Spleen (tissue), 11 donors: ENCODE data around the gene GNG4. TPM values are rescaled to one million over a fixed set of nuclear protein-coding genes. Genes with fewer than 3 reads are reported as not detected.

ENCODE experiments used
- DNase-seq: peaks from one replicate; pipeline ENCODE4 v3.0.0-alpha.2; 2020
- H3K27ac ChIP-seq, 8 donors: fragments of 200-600 bp; sonication (generic) in 7 of 8; 1 replicate in 4 of 8; 2 replicates in 4 of 8; pipeline versions ENCODE4 v1.5.0 to v1.8.0; 2016 to 2021; ENCODE audit warnings: inconsistent platforms in 4 of 8, mild to moderate bottlenecking in 4 of 8, moderate library complexity in 1 of 8
- H3K27me3 ChIP-seq, 7 donors: fragments of 200-600 bp; sonication (generic) in 6 of 7; replicated peaks in 1 of 7; 1 replicate in 4 of 7; 2 replicates in 3 of 7; pipeline versions ENCODE4 v1.5.0 to v1.8.0; 2016 to 2021; ENCODE audit warnings: inconsistent platforms in 3 of 7, mild to moderate bottlenecking in 1 of 7
- H3K36me3 ChIP-seq, 6 donors: fragments of 200-600 bp; sonication (generic) in 5 of 6; 1 replicate in 4 of 6; 2 replicates in 2 of 6; pipeline versions ENCODE4 v1.5.0 to v1.8.0; 2016 to 2021; ENCODE audit warnings: inconsistent platforms in 2 of 6
- H3K4me1 ChIP-seq, 6 donors: fragments of 200-600 bp; sonication (generic) in 5 of 6; 1 replicate in 3 of 6; 2 replicates in 3 of 6; pipeline versions ENCODE4 v1.5.0 to v1.8.0; 2016 to 2021; ENCODE audit warnings: inconsistent platforms in 3 of 6
- H3K4me3 ChIP-seq, 8 donors: fragments of 200-600 bp; sonication (generic) in 7 of 8; 1 replicate in 4 of 8; 2 replicates in 4 of 8; pipeline versions ENCODE4 v1.5.0 to v1.8.0; 2016 to 2021; ENCODE audit warnings: inconsistent platforms in 4 of 8, mild to moderate bottlenecking in 4 of 8, moderate library complexity in 2 of 8
- H3K9me3 ChIP-seq, 8 donors: fragments of 200-600 bp; sonication (generic) in 7 of 8; 1 replicate in 4 of 8; 2 replicates in 4 of 8; pipeline versions ENCODE4 v1.5.0 to v1.8.0; 2016 to 2021; ENCODE audit warnings: inconsistent platforms in 4 of 8
- CTCF ChIP-seq, 11 experiments: fragments of 200-600 bp in 7 of 11; fragments of 450-650 bp in 4 of 11; sonication (generic) in 4 of 11; IDR thresholded peaks in 8 of 11; conservative IDR thresholded peaks in 3 of 11; 1 replicate in 7 of 11; 2 replicates in 4 of 11; pipeline versions ENCODE4 v1.4.0 to v1.8.0; 2016 to 2021; ENCODE audit warnings: antibody characterized with exemption in 11 of 11, inconsistent platforms in 4 of 11, mild to moderate bottlenecking in 1 of 11
- POLR2A ChIP-seq, 3 donors: fragments of 450-650 bp; IDR thresholded peaks; one replicate each; pipeline ENCODE4 v1.5.1; 2017; ENCODE audit warnings: antibody characterized with exemption in 3 of 3, mild to moderate bottlenecking in 1 of 3
- POLR2AphosphoS5 ChIP-seq, 3 donors: sonication (generic); formaldehyde crosslinking; IDR thresholded peaks; one replicate each; pipeline ENCODE4 v1.5.1; 2017; ENCODE audit warnings: antibody characterized with exemption in 3 of 3
- WGBS, 5 donors: extraction: QIAGEN DNeasy Blood & Tissue Kit in 3 of 5; methylation state at CpG; one replicate each; pipeline versions ENCODE4 v1.1.5 to v1.1.7; 2013 to 2018; 5-methylcytosine and 5-hydroxymethylcytosine counted together
- intact Hi-C: fragments of 100-400 bp; cut with DNase I; formaldehyde crosslinking; loops from one replicate; pipeline ENCODE4 v1.15.0; 2023; ENCODE audit warnings: low total_unique reads
- polyA plus RNA-seq, 3 donors: library from polyadenylated mRNA; stranded (reverse); fragments of 200-250 nt; gene quantifications; one replicate each; pipeline ENCODE4 v1.2.1, GENCODE V29; 2013
- total RNA-seq, 7 donors: library from RNA; depleted of rRNA in 3 of 7; stranded (reverse); fragments of >200 nt in 3 of 7; fragmentation: NEBNext Ultra II Directional in 4 of 7; extraction: Animal tissue kit (Norgen Biotek cat#: 25700) in 4 of 7; gene quantifications; one replicate each; pipeline versions ENCODE4 v1.1.0 to v1.2.1, GENCODE V29; 2016 to 2021
- donor health status: healthy with polysubstance abuse.
- donor health status: DM: no; HTN: no; CAD: no; lungs with moderate emphysema.
- donor health status: DM: no; HTN: no; CAD: no.
- donor health status: Bipolar disorder and iron deficiency.
- donor health status: healthy.
- donor health status: DM: no; HTN: no; CAD: no.
- donor health status: DM: yes; HTN: yes; CAD: no.

The GNG4 gene
- total and polyA plus RNA-seq, 10 donors: 0.13 to 0.65 (median 0.18) TPM; not detected in 6

GRCh38 chr1:235608278-235608677 lies 41.3 kb downstream of the GNG4 start:
- H3K4me3 ChIP-seq: no peak overlapping the region
- no peaks in the 10 kb centered on the region for H3K27me3 ChIP-seq
- intact Hi-C loops: loop anchor here (10.0 kb wide), 1 partner anchor 93 kb away; no protein-coding TSS in a partner anchor
- H3K36me3 ChIP-seq: no peaks in the 10 kb centered on the region
- no peak for TF ChIP-seq POLR2AphosphoS5 (IDR thresholded peaks at IDR 0.05)
- TF ChIP-seq CTCF (IDR thresholded peaks at IDR 0.05 in 8 of 11, conservative IDR thresholded peaks at IDR 0.05 in 3 of 11): no peak
- no peak for TF ChIP-seq POLR2A (IDR thresholded peaks at IDR 0.05)
- peaks cover 0 to 3% (median 0%) of the 10 kb centered on the region in 6 donors for H3K4me1 ChIP-seq
- no peak overlapping the region for H3K27ac ChIP-seq
- no peaks in the 10 kb centered on the region for H3K9me3 ChIP-seq
- 45 to 57% (median 47%) methylated on average over 3 of the region's 3 CpGs for WGBS, 5 donors
- no peak for DNase-seq

DNA sequence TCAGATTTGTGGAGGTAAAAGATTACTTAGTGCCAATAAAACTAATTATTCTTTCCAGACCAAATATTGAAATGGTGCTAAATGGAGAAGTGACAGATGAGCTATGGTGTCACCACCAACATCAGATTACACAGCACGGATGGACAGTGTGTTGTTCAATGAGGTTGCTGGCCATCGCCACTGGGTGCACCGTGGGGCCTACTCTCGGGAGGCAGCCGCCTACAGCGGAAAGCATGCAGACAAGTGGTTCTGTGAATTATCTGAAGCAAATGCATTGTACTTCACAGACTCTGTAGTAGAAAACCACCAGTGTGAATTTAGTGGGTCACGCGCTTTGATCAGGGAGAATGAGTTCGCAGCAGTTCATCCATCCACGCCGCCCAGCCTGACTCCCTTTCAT lies 42.3 kb downstream of the GNG4 start:
- H3K27me3 ChIP-seq: no peaks in the 10 kb centered on the region
- no peaks in the 10 kb centered on the region for H3K36me3 ChIP-seq
- TF ChIP-seq POLR2A (IDR thresholded peaks at IDR 0.05) (no peak), POLR2AphosphoS5 (IDR thresholded peaks at IDR 0.05) (no peak), CTCF (IDR thresholded peaks at IDR 0.05 in 8 of 11, conservative IDR thresholded peaks at IDR 0.05 in 3 of 11) (no peak)
- peaks cover 0 to 3% (median 0%) of the 10 kb centered on the region in 6 donors for H3K4me1 ChIP-seq
- WGBS, 5 donors: 86 to 91% (median 89%) methylated on average over 11 of the region's 11 CpGs
- H3K9me3 ChIP-seq: no peaks in the 10 kb centered on the region
- H3K4me3 ChIP-seq: no peak overlapping the region
- intact Hi-C loops: loop anchor here (10.0 kb wide), 1 partner anchor 92 kb away; no protein-coding TSS in a partner anchor
- DNase-seq: no peak
- H3K27ac ChIP-seq: no peak overlapping the region

GRCh38 chr1:235601104-235601503 lies 48.5 kb downstream of the GNG4 start:
- Histone ChIP-seq H3K36me3 (no peaks in the 10 kb centered on the region), H3K4me3 (no peak overlapping the region), H3K9me3 (no peaks in the 10 kb centered on the region), H3K27ac (no peak overlapping the region), H3K27me3 (no peaks in the 10 kb centered on the region), H3K4me1 (no peaks in the 10 kb centered on the region)
- TF ChIP-seq CTCF (IDR thresholded peaks at IDR 0.05 in 8 of 11, conservative IDR thresholded peaks at IDR 0.05 in 3 of 11) (peak in 7 of 11 experiments; percentile 12 to 55 (median 41)), POLR2A (IDR thresholded peaks at IDR 0.05) (no peak)
- WGBS, 5 donors: 71 to 85% (median 78%) methylated on average over 5 of the region's 5 CpGs
- peak; percentile 47 for DNase-seq
- intact Hi-C loops: loop anchor here (10.0 kb wide), 1 partner anchor 86 kb away; no protein-coding TSS in a partner anchor

DNA sequence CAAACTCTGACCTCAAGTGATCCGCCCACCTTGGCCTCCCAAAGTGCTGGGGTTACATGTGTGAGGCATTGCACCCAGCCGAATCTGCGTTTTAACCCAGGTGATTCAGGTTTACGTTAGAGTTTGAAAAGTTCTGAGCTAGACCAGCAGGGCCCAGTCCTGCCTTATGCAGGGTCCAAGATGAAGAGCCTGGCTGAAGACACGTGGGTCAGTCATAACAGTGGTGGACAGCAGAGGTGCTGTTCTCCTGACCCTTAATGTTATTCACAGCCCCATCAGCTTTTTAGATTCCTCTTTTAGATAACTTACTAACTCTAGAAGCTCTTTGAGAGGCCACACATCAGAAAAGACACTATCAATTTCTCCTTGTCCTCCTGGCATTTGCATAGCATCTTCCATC lies 50.0 kb downstream of the GNG4 start:
- no peak overlapping the region for H3K27ac ChIP-seq
- intact Hi-C loops: no loop called here
- H3K4me3 ChIP-seq: no peak overlapping the region
- no peak for DNase-seq
- TF ChIP-seq POLR2A (IDR thresholded peaks at IDR 0.05) (no peak), CTCF (IDR thresholded peaks at IDR 0.05 in 8 of 11, conservative IDR thresholded peaks at IDR 0.05 in 3 of 11) (no peak), POLR2AphosphoS5 (IDR thresholded peaks at IDR 0.05) (no peak)
- 83 to 94% (median 89%) methylated on average over 5 of the region's 5 CpGs for WGBS, 5 donors
- H3K4me1 ChIP-seq: no peaks in the 10 kb centered on the region
- no peaks in the 10 kb centered on the region for H3K9me3 ChIP-seq
- H3K36me3 ChIP-seq: no peaks in the 10 kb centered on the region
- H3K27me3 ChIP-seq: peaks cover 0 to 10% (median 0%) of the 10 kb centered on the region in 7 donors
